Measurements from ENCODE around the gene KIAA0930. TPM values are rescaled to one million over a fixed set of nuclear protein-coding genes. Genes with fewer than 3 reads are reported as not detected.

KIAA0930 gene
- total and polyA plus RNA-seq, 2 of the 4 experiments (the other 2 are of a cell fraction) = 25.3 to 34.1 TPM

- POLR2A ChIA-PET (ENCODE audit: unreplicated experiment) = no interaction called here
- no peaks in the 10 kb centered on the region for H3K9me3 ChIP-seq (ENCODE audit: control insufficient read depth, insufficient read depth, low read length)
Measured at GRCh38 chr22:45272498-45272897, 31.8 kb upstream of the KIAA0930 start.

More at GRCh38 chr22:45272498-45272897, 31.8 kb upstream of the KIAA0930 start:
- Histone ChIP-seq H4K5ac (ENCODE audit: low read depth, low read length) (no peak overlapping the region; the same call in 1 of the 2 replicates), H2BK5ac (ENCODE audit: low read depth, low read length, poor library complexity, severe bottlenecking) (no peak overlapping the region), H3K79me1 (ENCODE audit: low read depth in 1 of 2, low read length in 2 of 2) (no peaks in the 10 kb centered on the region), H4K20me1 (ENCODE audit: insufficient read depth, low read length) (no peaks in the 10 kb centered on the region), H3K4ac (ENCODE audit: low read depth, low read length) (no peak overlapping the region), H3K27me3 (ENCODE audit: control insufficient read depth, insufficient read depth, low read length) (peaks cover 8% of the 10 kb centered on the region), H3K4me2 (ENCODE audit: low read depth, low read length) (no peak overlapping the region), H2AK9ac (replicated peaks; ENCODE audit: low read depth, low read length, poor library complexity) (no peak overlapping the region), H4K91ac (ENCODE audit: insufficient read depth, low read depth, low read length) (no peak overlapping the region), H2BK20ac (ENCODE audit: low read depth, low read length) (no peak overlapping the region), H3K36me3 (ENCODE audit: control insufficient read depth, insufficient read depth, low read length) (no peaks in the 10 kb centered on the region), H3K14ac (replicated peaks; ENCODE audit: low read depth, low read length) (no peak overlapping the region), H3K9me1 (ENCODE audit: insufficient read depth, low read length) (no peaks in the 10 kb centered on the region), H3K23ac (ENCODE audit: low read depth, low read length) (no peak overlapping the region), H3K18ac (ENCODE audit: low read depth, low read length) (no peak overlapping the region), H3K4me1 (ENCODE audit: control insufficient read depth, insufficient read depth, low read length) (peaks cover 9% of the 10 kb centered on the region), H3K56ac (ENCODE audit: extremely low read depth, insufficient read depth, low read length) (no peak overlapping the region), H3K27ac (ENCODE audit: insufficient read depth, low read length) (no peak overlapping the region), H3K4me3 (ENCODE audit: insufficient read depth, low read depth, low read length) (no peak overlapping the region), H3K9ac (ENCODE audit: low read depth, low read length) (no peak overlapping the region), H2AK5ac (ENCODE audit: low read depth, low read length) (no peak overlapping the region), H2AFZ (replicated peaks; ENCODE audit: low read length, poor library complexity) (no peak overlapping the region), H2BK120ac (ENCODE audit: low read depth, low read length) (no peak overlapping the region), H2BK15ac (ENCODE audit: low read depth, low read length) (no peak overlapping the region), H4K8ac (ENCODE audit: low read depth in 2 of 2, low read length in 2 of 2) (no peak overlapping the region)
- WGBS, 2 experiments (ENCODE audit: extremely low coverage in 2 of 2, insufficient read length in 1 of 2) = 88% methylated on average over 5 of the region's 7 CpGs; no CpG with 5 or more reads in 1 of the 2 experiments
- dilution Hi-C loops (cut with HindIII; ENCODE audit: low sequenced_read_pairs, unreplicated experiment) = no loop called here
- CTCF ChIA-PET = interaction anchor here (2.6 kb wide), 1 partner anchor 280 kb away, joined by 10 read pairs; no protein-coding TSS in a partner anchor
- no TSS peak for BruUV-seq (replicated peaks)
- in situ Hi-C loops (cut with MboI; ENCODE audit: low sequenced_read_pairs) = no loop called here
- intact Hi-C loops (cut with micrococcal nuclease) = no loop called here
- DNase-seq (no peak), ATAC-seq (ENCODE audit: low read depth) (no peak)
- no peak for TF ChIP-seq BHLHE40 (IDR thresholded peaks at IDR 0.05; ENCODE audit: low read depth, low read length)
- no peak for TF ChIP-seq MAZ (IDR thresholded peaks at IDR 0.05; ENCODE audit: borderline replicate concordance, low read depth, low read length)
- TF ChIP-seq NFE2L2 (IDR thresholded peaks at IDR 0.05; ENCODE audit: low read depth, low read length) = no peak
- no peak for TF ChIP-seq RFX5 (IDR thresholded peaks at IDR 0.05; ENCODE audit: low read depth, low read length)
- TF ChIP-seq ELK1 (IDR thresholded peaks at IDR 0.05; ENCODE audit: borderline replicate concordance, low read depth, low read length) = no peak
- TF ChIP-seq RAD21 (IDR thresholded peaks at IDR 0.05; ENCODE audit: low read length) = no peak
- TF ChIP-seq CEBPB (IDR thresholded peaks at IDR 0.05; ENCODE audit: low read depth, low read length) = no peak
- TF ChIP-seq CHD1 (IDR thresholded peaks at IDR 0.05; ENCODE audit: low read depth, low read length) = no peak
- TF ChIP-seq RCOR1 (IDR thresholded peaks at IDR 0.05; ENCODE audit: insufficient replicate concordance, low read length) = no peak
- no peak for TF ChIP-seq SMC3 (IDR thresholded peaks at IDR 0.05; ENCODE audit: low read depth, low read length)
- no peak for TF ChIP-seq FOS (IDR thresholded peaks at IDR 0.05; ENCODE audit: low read depth, low read length)
- no peak for TF ChIP-seq MXI1 (IDR thresholded peaks at IDR 0.05; ENCODE audit: borderline replicate concordance, low read depth, low read length)
- TF ChIP-seq POLR2A (IDR thresholded peaks at IDR 0.05; ENCODE audit: low read depth, low read length) = no peak
- no peak for TF ChIP-seq USF2 (IDR thresholded peaks at IDR 0.05; ENCODE audit: low read depth, low read length)
- no peak for TF ChIP-seq MAFK (IDR thresholded peaks at IDR 0.05; ENCODE audit: low read depth, low read length)
- TF ChIP-seq CTCF (conservative IDR thresholded peaks at IDR 0.05; ENCODE audit: low read depth, low read length) = no peak
